K562 (cell line): ENCODE measurements around the gene WIPF3. TPM values are rescaled to one million over a fixed set of nuclear protein-coding genes. Genes with fewer than 3 reads are reported as not detected.

Source experiments
- ATAC-seq: fragments of 200-7000 bp; cut with Tn5 transposase; 3 replicates; pipeline ENCODE4 v1.9.1; 2020; ENCODE audit warnings: moderate library complexity
- BruUV-seq: library from RNA; stranded (reverse); fragments of 400-500 nt; replicated peaks from 2 replicates; lab custom pipeline; 2021; lab: Mats Ljungman, UMichigan
- CTCF ChIA-PET: fragments of 300-600 bp; formaldehyde crosslinking; extraction: SDS; loops from one replicate; lab custom pipeline; 2021; ENCODE audit warnings: low intra/inter-chr PET ratio; lab: Yijun Ruan, JAX
- POLR2A ChIA-PET: fragments of 300-600, 350-650 bp; sonication (Branson Sonifier 250); formaldehyde crosslinking; extraction: SDS; loops from one replicate; lab custom pipeline; 2021; ENCODE audit warnings: antibody characterized with exemption, inconsistent platforms; lab: Yijun Ruan, JAX
- DNase-seq, 4 experiments: peaks; one replicate each; pipeline versions ENCODE4 v3.0.0 to v3.0.0-alpha.2; 2011 to 2018; ENCODE audit warnings: low spot score in 3 of 4, mixed read lengths in 3 of 4; ENCODE audit errors: extremely low read depth in 1 of 4
- FAIRE-seq: peaks from 2 replicates; lab custom pipeline; 2011; peaks lifted over from hg19 to GRCh38; lab: Jason Lieb, UNC
- H2AFZ ChIP-seq: 2 replicates; pipeline ENCODE4 v1.6.0; 2011; ENCODE audit warnings: low read depth, low read length, control low read depth, inconsistent platforms
- H3K27ac ChIP-seq: fragments of 200-600 bp; 3 replicates; pipeline ENCODE4 v1.8.0; 2011; ENCODE audit warnings: low read depth, mild to moderate bottlenecking, control low read depth, inconsistent platforms, low read length, moderate library complexity, mixed read lengths; ENCODE audit errors: extremely low read depth
- H3K27me3 ChIP-seq, 2 experiments: fragments of 300-600 bp in 1 of 2; 2 replicates in 1 of 2; 3 replicates in 1 of 2; pipeline versions ENCODE4 v1.6.0 to v1.8.0; 2011; ENCODE audit warnings: inconsistent platforms in 2 of 2, low read length in 2 of 2, mild to moderate bottlenecking in 1 of 2, mixed read lengths in 1 of 2, moderate library complexity in 1 of 2; ENCODE audit not compliant: control insufficient read depth in 2 of 2, insufficient read depth in 2 of 2
- H3K36me3 ChIP-seq: fragments of 300-600 bp; 3 replicates; pipeline ENCODE4 v1.8.0; 2011; ENCODE audit warnings: mild to moderate bottlenecking, low read length, inconsistent platforms; ENCODE audit not compliant: control insufficient read depth, insufficient read depth
- H3K4me1 ChIP-seq, 2 experiments: fragments of 200-600 bp in 1 of 2; replicated peaks in 1 of 2; 2 replicates in 1 of 2; 3 replicates in 1 of 2; pipeline versions ENCODE4 v1.5.1 to v1.8.0; 2011; ENCODE audit warnings: inconsistent platforms in 2 of 2, low read length in 2 of 2, mild to moderate bottlenecking in 1 of 2, mixed read lengths in 1 of 2, moderate library complexity in 1 of 2; ENCODE audit not compliant: control insufficient read depth in 2 of 2, insufficient read depth in 2 of 2
- H3K4me2 ChIP-seq: 2 replicates; pipeline ENCODE4 v1.6.1; 2011; ENCODE audit warnings: low read length, control low read depth, inconsistent platforms, mixed read lengths; ENCODE audit not compliant: insufficient read depth
- H3K4me3 ChIP-seq: fragments of 200-600 bp; sonication (generic), shearing (Covaris generic); 2 replicates; pipeline ENCODE4 v1.5.1; 2016; ENCODE audit warnings: control low read depth, inconsistent platforms
- H3K79me2 ChIP-seq: fragments of 200-600 bp; 3 replicates; pipeline ENCODE4 v1.8.0; 2011; ENCODE audit warnings: low read length, inconsistent platforms; ENCODE audit not compliant: control insufficient read depth, insufficient read depth
- H3K9ac ChIP-seq, 2 experiments: 2 replicates each; pipeline versions ENCODE4 v1.6.0 to v1.6.1; 2011; ENCODE audit warnings: low read depth in 2 of 2, low read length in 2 of 2, control low read depth in 1 of 2, inconsistent platforms in 1 of 2, mild to moderate bottlenecking in 1 of 2, mixed read lengths in 1 of 2; ENCODE audit not compliant: insufficient read depth in 1 of 2
- H3K9me1 ChIP-seq: one replicate; pipeline ENCODE4 v1.6.0; 2011; ENCODE audit warnings: inconsistent platforms, mild to moderate bottlenecking, low read length, moderate library complexity; ENCODE audit not compliant: control insufficient read depth, insufficient read depth
- H3K9me3 ChIP-seq: replicated peaks from 2 replicates; pipeline ENCODE4 v1.5.1; 2011; ENCODE audit warnings: low read depth, low read length, inconsistent platforms; ENCODE audit not compliant: control insufficient read depth, insufficient read depth
- H4K20me1 ChIP-seq: replicated peaks from 2 replicates; pipeline ENCODE4 v1.6.1; 2011; ENCODE audit warnings: low read length, inconsistent platforms, mixed read lengths; ENCODE audit not compliant: control insufficient read depth, insufficient read depth
- BDP1 ChIP-seq: IDR thresholded peaks from 3 replicates; pipeline ENCODE4 v1.6.1; 2011; ENCODE audit not compliant: insufficient read length, insufficient read depth
- EP400 ChIP-seq: fragments of 450-650 bp; IDR thresholded peaks from 2 replicates; pipeline ENCODE4 v1.6.1; 2017; ENCODE audit warnings: antibody characterized with exemption, mild to moderate bottlenecking, moderate library complexity
- HDAC3 ChIP-seq: fragments of 450-650 bp; IDR thresholded peaks from 2 replicates; pipeline ENCODE4 v1.6.1; 2018; ENCODE audit warnings: borderline replicate concordance, mild to moderate bottlenecking, moderate library complexity; ENCODE audit not compliant: partially characterized antibody
- HNRNPH1 ChIP-seq: fragments of 200-400 bp; formaldehyde crosslinking; optimal IDR thresholded peaks from 2 replicates; pipeline ENCODE3; 2017; ENCODE audit warnings: low read depth, mild to moderate bottlenecking, low read length, moderate library complexity
- THRAP3 ChIP-seq: fragments of 450-650 bp; IDR thresholded peaks from 2 replicates; pipeline ENCODE4 v1.6.1; 2016; ENCODE audit warnings: mild to moderate bottlenecking, inconsistent platforms, borderline replicate concordance
- U2AF1 ChIP-seq: fragments of 200-400 bp; formaldehyde crosslinking; optimal IDR thresholded peaks from 2 replicates; pipeline ENCODE3; 2017; ENCODE audit warnings: mild to moderate bottlenecking, low read depth, low read length, moderate library complexity
- ZNF121 ChIP-seq: sonication (generic); formaldehyde crosslinking; conservative IDR thresholded peaks from 2 replicates; pipeline ENCODE4 v1.8.0; 2022; ENCODE audit warnings: missing genetic modification reagents
- ZNF224 ChIP-seq: sonication (generic); formaldehyde crosslinking; IDR thresholded peaks from 2 replicates; pipeline ENCODE4 v1.8.0; 2022; ENCODE audit warnings: mild to moderate bottlenecking, missing genetic modification reagents
- ZNF57 ChIP-seq: fragments of 450-650 bp; formaldehyde crosslinking; IDR thresholded peaks from 2 replicates; pipeline ENCODE4 v1.4.0; 2020; ENCODE audit warnings: mild to moderate bottlenecking, moderate library complexity
- WGBS: fragments of 100-300 bp; shearing (Covaris generic); methylation state at CpG from one replicate; pipeline ENCODE4 v1.1.6; 2016; ENCODE audit warnings: low coverage, mixed read lengths; ENCODE audit not compliant: insufficient coverage; ENCODE audit errors: missing lambda C conversion rate; 5-methylcytosine and 5-hydroxymethylcytosine counted together
- in situ Hi-C: fragments of 300-500 bp; cut with MboI; formaldehyde crosslinking; loops from 4 replicates; pipeline ENCODE4 v1.15.0; 2018; ENCODE audit warnings: inconsistent platforms, mixed read lengths
- intact Hi-C: fragments of 100-400 bp; cut with micrococcal nuclease; formaldehyde crosslinking; loops from 2 replicates; pipeline ENCODE4 v1.14.2; 2022
- polyA plus RNA-seq, 8 experiments: library from polyadenylated mRNA; depleted of rRNA in 4 of 8; stranded (reverse) in 5 of 8; unstranded in 3 of 8; fragments of >200 nt; fragmentation: Nextera tagmentation in 2 of 8; fragmentation: Illumina TruSeq in 1 of 8; extraction: Ambion mirVana in 2 of 8; extraction: Trizol in 1 of 8; gene quantifications; 2 replicates each; pipeline versions ENCODE4 v1.2.1 to v1.2.3, GENCODE V29; 2011 to 2014; ENCODE audit warnings: inconsistent platforms in 1 of 8, missing spikeins in 1 of 8
- total RNA-seq, 7 experiments: library from RNA; depleted of rRNA in 6 of 7; stranded (reverse); fragments of >200 nt in 6 of 7; fragmentation: Illumina TruSeq in 2 of 7; extraction: Trizol in 2 of 7; gene quantifications; 2 replicates each; pipeline versions ENCODE4 v1.2.1 to v1.2.3, GENCODE V29; 2011 to 2021; ENCODE audit warnings: low replicate concordance in 1 of 7
- TF ChIP-seq, protein P1 (sequence below): fragments of 450-650 bp; formaldehyde crosslinking; IDR thresholded peaks from 2 replicates; pipeline ENCODE4 v1.4.0; 2020; ENCODE audit warnings: mild to moderate bottlenecking, moderate library complexity
- TF ChIP-seq, protein P2 (sequence below): sonication (generic); formaldehyde crosslinking; IDR thresholded peaks from 2 replicates; pipeline ENCODE4 v1.8.0; 2023; ENCODE audit warnings: mild to moderate bottlenecking, missing genetic modification reagents

Gene WIPF3
- total and polyA plus RNA-seq, 9 of the 15 experiments (the other 6 are each of a cell fraction or from before 2014, with no cell fraction given), result 0.18 to 3.2 (median 1.7) TPM

DNA sequence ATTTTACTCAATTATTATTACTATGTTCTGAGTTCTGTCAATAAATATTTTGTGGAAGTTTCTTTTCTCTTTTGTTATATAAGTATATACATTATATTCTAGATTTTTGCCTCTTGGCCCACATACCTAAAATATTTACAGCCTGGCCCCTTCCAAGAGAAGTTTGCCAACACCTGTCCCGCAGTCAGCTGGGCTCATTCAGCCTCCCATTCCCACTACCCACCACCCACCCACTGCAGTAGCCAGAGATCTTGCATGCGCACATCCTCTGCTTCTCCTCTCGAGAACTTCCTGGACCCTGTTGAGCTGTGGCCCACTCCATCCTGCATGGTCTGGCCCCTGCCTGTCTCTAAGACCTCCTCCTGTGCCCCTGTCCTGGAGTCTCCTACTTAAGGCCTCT lies 33.6 kb downstream of the WIPF3 start:
- H3K27me3 ChIP-seq, result no peaks in the 10 kb centered on the region
- DNase-seq (no peak), FAIRE-seq (no peak), ATAC-seq (no peak)
- no peak overlapping the region for H3K27ac ChIP-seq
- CTCF ChIA-PET, result no interaction called here
- H3K9me1 ChIP-seq, result no peaks in the 10 kb centered on the region
- H3K4me3 ChIP-seq, result no peak overlapping the region
- H3K36me3 ChIP-seq, result no peaks in the 10 kb centered on the region
- no peaks in the 10 kb centered on the region for H3K9me3 ChIP-seq
- POLR2A ChIA-PET, result no interaction called here
- 61% methylated on average over 3 of the region's 3 CpGs for WGBS
- TF ChIP-seq U2AF1 (no peak), EP400 (no peak), ZNF224 (CRISPR knock-in tag) (no peak), ZNF121 (CRISPR knock-in tag) (no peak), HDAC3 (no peak), ZNF57 (no peak), THRAP3 (no peak), BDP1 (no peak), HNRNPH1 (no peak)
- TF ChIP-seq, protein P1, sequence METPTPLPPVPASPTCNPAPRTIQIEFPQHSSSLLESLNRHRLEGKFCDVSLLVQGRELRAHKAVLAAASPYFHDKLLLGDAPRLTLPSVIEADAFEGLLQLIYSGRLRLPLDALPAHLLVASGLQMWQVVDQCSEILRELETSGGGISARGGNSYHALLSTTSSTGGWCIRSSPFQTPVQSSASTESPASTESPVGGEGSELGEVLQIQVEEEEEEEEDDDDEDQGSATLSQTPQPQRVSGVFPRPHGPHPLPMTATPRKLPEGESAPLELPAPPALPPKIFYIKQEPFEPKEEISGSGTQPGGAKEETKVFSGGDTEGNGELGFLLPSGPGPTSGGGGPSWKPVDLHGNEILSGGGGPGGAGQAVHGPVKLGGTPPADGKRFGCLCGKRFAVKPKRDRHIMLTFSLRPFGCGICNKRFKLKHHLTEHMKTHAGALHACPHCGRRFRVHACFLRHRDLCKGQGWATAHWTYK (CRISPR knock-in tag), result no peak
- TF ChIP-seq, protein P2, sequence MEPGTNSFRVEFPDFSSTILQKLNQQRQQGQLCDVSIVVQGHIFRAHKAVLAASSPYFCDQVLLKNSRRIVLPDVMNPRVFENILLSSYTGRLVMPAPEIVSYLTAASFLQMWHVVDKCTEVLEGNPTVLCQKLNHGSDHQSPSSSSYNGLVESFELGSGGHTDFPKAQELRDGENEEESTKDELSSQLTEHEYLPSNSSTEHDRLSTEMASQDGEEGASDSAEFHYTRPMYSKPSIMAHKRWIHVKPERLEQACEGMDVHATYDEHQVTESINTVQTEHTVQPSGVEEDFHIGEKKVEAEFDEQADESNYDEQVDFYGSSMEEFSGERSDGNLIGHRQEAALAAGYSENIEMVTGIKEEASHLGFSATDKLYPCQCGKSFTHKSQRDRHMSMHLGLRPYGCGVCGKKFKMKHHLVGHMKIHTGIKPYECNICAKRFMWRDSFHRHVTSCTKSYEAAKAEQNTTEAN, result no peak
- H3K4me2 ChIP-seq, result no peak overlapping the region
- 0 out of 4 replicates have a peak overlapping the region, but pooled peaks of 1 of the 2 experiments have one; percentile 55 for H3K9ac ChIP-seq
- H3K79me2 ChIP-seq, result no peaks in the 10 kb centered on the region
- in situ Hi-C loops, result no loop called here
- peaks cover 4% of the 10 kb centered on the region; the same call in 1 of the 2 replicates for H4K20me1 ChIP-seq
- no TSS peak for BruUV-seq
- intact Hi-C loops, result no loop called here
- H2AFZ ChIP-seq, result no peak overlapping the region
- peaks cover 7 to 11% of the 10 kb centered on the region in 2 experiments; a peak in 4 of 5 replicates for H3K4me1 ChIP-seq
